Cerebellar cortex (tissue), 1 donor: ENCODE results near the gene LAPTM5.
"Not testable (repeated sequence)": the region's sequence is repeated elsewhere in the genome, so short reads cannot be mapped to it uniquely, and the experiment has no call there.

Experiments
- DNase-seq: peaks from one replicate; pipeline ENCODE4 v3.0.0-alpha.2; 2015; ENCODE audit warnings: low spot score

Gene LAPTM5

DNA sequence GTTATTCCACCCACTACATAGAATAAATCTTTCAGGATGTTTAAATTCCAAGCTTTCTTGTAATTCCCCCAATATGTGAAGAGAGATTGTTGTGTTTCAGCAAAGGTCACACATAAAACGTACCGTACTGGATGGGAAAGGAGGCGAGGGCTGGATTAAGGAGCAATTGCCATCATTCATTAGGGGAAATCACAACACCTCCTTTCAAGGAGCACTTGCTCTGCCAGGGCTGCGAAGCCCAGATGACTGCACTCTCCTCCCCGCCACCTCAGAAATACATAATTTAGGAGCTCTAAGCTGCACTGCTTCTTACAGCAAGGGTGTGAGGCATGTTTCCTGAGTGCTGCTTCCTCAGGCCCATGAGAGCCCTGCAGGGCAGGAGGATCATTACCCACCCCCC, 63.8 kb downstream of the LAPTM5 start:
- DNase-seq: no peak

DNA sequence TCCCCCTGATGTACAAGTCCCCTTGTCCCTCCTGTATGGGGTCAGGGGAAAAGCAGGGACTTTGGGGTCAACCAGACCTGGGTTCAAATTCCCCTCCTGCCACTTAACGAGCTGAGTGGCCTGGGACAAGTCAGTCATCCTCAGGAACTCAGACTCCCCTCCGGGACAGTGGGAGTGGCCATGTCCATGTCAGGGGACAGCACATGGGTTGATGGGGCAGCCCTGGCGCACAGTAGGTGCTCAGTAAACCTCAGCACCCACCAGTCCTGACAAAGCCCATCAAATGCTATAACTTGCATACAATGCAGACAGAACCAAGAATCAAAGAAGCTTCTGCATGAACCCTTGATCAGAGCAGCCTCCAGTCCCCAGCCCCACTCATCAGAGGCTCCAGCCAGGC, 64.2 kb downstream of the LAPTM5 start:
- DNase-seq: no peak

DNA sequence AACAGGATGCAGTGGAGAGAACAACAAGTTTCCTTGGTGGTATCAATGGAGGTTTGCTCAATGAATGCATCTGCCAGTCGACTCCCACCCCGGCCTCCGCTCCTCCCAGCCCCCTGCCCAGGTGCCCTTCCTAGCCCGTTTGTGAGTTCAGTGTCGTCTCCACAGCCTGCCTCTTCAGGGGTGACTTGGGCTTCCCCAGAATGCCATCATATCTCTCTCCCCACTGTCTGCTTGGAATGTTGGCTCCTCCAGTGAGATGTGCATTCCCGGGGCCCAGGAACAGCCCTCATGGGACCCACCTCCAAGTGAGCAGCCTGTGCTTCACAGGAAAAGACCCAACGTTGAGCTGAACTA, 64.6 kb downstream of the LAPTM5 start:
- no peak for DNase-seq

DNA sequence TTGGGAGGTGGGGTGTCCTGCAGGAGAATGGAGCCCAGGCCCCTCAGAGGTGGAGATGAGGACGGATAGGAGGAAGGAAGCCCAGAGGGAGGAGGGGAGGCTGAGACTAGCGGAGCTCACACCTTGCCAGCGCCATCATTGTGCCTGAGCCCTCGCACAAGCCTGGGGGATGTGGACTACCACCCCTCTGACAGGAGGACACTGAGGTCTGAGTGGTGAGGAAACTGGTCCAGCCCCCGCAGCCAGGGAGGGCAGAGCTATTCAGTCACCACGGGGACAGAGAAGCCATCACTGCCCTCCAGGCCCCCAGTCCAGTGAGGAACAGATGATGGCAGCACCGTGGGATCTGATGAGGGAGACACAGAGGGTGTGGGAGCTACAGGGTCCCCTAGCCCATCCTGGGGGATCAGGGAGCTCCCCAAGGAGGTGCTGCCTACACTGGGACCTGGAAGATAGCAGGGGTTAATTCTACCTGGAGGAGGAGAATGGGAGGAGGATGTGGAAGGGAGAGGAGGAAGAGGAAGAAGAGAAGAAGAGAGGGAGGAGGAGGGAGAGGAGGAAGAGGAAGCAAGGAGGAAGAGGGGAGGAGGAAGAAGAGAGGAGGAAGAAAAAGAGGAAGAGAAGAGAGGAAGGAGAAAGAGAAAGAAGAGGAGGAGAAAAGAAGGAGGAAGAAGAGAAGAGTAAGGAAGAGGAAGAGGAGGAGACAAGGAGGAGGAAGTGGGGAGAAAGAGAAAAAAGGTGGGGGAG, 65.2 kb downstream of the LAPTM5 start:
- DNase-seq: no peak

DNA sequence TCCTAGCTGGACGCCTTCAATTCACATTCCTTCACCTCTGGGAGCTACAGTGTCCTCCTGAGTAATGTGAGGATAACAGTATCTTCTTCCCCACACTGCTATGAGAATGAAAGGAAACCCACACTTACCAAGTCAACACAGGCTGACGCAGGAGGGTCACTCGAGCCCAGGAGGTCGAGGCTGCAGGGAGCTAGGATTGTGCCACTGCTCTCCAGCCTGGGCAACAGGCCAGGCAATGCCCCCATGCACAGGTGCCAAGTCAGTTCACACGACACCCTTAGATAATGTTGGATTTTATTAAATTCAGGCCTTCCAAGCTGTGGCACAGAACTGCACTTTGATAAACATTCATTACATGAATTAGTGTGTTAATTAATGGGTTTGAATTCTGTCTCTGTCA, 66.1 kb downstream of the LAPTM5 start:
- DNase-seq: no peak

DNA sequence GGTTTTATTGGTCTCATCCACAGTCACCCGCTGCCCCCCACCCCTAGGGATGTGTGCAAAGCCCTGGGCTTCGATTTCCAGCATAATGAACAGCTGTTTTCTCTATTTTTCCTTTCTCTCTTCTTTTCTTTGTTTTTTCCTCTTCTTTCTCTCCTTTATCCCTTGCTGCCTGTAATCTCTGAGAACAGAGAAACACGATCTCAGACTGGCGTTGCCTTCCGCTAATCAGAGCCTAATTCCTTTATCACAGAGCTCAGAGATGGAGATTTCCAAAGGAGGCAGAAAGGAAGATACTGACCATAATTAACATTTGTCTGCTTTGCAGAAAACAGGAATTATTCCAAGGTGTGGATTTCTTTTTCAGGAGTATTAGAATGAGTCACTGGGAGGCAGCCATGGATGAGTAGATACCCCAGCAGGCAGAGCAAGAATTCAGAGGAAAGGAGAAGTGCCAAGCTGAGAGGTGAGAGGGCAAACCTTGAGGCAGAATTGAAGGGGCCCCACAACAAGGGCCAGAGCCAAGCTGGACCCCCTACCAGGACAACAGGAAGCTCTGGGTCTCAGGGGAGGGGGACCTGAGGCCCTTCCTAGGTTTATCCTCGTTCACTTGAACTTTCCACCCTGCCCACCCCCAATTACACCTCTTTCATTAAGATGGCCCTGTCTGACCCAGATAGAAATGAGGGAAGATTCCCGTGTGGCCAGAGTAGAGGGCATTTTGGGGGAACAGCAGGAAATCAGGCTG, 67.5 kb downstream of the LAPTM5 start:
- no peak for DNase-seq

DNA sequence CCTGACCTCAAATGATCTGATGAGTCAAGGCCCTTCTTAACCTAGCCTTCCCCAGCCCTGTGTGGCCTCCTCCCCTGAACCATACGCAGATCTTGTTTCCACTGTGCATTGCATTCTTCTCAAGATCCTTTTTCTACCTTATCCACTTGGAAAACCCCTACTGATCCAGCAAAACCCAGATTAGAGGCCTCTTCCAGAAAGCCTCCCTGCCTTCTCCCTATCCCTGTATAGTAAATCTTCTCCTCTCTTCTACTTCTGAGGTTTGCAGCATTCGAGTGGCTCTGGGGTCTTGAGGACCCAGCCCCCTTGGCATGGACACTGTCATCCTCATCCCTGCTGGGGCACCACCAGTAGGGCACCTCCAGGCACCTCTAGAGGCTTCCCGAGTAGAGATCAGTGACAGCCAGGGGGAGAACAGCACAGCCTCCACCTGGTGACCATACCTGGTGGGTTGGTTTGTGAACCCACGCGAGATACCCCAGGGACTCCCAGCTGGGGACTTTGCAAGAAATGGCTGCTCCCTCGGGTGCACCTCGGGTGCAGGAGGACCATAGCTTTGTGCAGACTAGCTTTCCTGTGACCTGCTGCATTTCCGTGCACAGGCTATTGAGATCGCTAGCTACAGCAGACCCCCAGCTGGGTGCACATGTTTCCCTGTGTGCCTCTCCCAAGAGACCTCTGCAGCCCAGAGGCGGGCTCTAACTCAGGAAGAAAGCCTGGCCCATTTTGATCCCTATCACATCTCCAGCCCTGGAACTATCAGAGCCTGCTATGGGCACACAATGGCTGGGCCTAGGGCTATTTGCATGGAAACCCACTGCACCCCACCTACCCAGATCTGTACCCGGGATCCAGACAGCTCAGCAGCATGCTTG, 68.4 kb downstream of the LAPTM5 start:
- DNase-seq: no peak

DNA sequence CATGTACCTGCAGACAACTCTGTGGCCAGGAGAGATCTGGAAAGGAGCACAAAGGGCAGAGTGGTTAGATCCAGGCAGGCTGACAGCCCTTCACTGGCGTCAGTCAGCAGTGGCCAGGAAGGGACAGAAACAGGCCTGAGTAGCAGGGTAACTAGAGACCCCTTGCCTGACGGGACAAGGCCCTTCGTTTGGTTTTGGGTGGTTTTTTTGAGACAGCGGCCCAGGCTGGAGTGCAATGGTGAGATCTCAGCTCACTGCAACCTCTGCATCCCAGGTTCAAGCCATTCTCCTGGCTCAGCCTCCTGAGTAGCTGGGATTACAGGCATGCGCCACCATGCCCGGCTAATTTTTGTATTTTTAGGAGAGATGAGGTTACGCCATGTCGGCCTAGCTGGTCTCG, 69.1 kb downstream of the LAPTM5 start:
- not testable (repeated sequence) for DNase-seq

DNA sequence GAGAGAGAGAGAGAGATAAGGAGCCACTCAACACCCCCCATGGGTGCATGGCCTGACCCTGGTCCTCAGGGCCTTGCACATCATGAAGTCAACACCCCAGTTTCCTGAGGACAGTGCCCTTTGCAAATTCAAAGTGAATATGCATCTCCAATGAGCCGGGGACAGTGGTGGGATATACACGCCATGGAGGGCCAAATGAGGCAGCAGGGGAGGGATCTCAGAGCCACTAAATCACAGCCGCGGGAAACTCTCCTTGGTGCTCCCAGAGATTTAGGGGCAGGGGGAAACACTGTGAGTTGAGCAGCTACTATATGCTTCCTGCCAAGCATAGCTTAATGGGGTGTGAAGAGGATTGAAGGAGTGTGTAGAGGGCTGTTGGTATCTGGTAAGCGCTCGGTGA, 69.7 kb downstream of the LAPTM5 start:
- no peak for DNase-seq

DNA sequence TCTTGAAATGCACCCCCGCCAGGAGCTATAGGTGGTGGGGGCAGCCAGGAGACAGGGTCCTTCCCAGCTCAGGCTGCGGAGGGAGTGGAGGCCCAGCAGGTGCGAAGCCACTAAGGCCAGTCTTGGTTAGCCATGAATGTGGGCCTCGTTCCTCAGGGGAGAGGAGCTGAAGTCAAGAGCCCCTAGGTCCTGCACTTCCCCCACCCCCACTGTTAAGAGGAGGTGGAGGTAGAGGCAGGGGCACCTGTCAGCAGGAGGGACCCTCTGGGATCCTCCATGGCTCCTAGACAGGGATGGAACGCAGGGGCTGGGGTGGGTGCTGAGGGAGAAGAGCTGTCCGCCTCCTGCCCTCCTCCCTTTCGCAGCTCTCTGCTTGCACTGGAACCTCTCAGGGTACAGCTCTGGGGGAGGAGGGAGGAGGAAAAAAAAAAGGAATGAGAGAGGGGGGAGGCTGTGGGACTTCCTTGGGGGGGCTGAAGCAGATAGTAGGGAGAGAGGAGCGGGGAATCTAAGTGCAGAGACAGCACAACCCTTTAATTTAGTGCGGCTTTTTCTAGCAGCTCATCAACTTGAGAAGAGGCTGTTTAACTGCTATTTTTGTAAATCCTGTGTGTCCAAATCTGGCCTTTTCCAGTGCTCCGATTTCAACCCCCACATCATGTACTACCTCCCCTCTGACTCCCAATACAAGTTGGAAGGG, 71.2 kb downstream of the LAPTM5 start:
- no peak for DNase-seq

DNA sequence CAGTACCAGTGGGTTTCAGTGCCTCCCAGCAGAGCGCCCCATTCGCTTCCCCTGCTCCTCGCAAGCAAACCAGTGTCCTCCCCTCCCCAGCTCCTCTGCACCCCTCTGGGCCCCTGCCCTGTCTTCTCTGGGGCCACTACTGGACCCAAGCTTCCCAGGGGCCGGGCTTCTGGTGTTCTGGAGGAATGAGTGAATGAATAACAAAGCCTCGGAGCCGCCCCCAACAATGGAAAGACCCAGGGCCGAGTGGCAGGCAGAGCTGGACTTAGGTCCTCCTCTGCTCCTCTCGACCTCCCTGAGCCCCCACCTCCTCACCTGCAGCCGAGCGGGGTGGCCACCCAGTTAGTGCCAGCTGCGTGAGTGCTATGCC, 71.8 kb downstream of the LAPTM5 start:
- no peak for DNase-seq

DNA sequence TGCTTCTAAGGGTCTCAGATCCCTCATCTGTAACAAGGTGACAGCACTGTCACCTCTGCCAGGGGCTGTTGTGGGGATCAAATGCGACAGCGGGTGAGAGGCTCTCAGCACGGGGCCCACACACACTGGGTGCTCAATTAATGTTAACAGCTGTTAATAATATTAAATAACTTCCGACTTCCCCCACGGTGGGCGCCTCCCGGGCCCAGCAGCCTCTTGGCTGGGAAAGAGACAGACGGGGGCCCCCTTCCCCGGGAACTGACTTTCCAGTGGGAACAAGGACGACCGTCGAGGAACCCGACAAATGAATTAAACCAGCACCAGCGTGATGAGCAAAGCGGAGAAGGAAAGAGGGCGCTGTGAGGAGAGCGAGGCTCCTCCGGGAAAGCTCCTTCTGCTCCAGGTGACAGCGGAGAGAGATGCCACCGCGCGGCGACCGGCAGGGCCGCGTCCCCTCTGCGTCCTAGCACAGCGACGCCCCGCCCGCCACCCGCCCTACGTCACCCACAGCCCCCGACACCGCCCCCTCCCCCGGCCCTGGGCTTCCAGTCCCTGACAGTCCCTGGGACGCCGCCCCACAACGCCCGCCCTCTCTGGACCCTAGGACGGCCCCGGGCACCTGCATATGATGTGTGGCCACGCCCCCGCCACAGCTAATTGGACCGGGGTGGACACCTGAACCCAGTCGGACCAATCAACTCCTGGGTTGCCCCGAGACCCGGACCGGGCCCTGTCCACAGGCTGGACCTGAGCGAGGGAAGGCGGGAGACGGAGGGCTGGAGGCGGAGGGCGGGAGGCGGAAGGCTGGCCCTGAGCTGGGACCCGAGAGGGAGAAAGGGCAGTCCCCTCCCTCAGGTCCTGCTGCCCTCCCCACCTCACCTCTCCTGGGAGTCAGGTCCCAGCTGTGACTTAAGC, 72.4 kb downstream of the LAPTM5 start:
- peak; percentile 10 for DNase-seq

DNA sequence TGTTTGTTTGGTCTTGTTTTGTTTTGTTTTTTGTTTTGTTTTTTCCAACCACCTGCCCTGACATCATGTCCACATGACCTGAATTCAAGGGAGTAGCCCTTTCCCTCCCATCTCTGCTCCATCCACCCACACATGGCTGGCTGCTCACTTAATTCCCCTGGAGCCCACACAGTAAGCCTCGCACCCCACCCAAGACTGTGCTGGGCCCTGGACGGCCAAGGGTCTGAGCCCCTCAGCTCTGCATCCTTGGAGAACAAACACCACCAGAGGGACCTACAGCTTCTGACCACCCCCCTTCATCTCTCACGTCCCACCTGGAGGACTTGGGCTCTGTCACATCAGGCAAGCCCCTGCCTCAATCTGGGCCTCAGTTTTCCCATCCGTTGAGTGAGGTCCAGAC, 73.3 kb downstream of the LAPTM5 start:
- no peak for DNase-seq

DNA sequence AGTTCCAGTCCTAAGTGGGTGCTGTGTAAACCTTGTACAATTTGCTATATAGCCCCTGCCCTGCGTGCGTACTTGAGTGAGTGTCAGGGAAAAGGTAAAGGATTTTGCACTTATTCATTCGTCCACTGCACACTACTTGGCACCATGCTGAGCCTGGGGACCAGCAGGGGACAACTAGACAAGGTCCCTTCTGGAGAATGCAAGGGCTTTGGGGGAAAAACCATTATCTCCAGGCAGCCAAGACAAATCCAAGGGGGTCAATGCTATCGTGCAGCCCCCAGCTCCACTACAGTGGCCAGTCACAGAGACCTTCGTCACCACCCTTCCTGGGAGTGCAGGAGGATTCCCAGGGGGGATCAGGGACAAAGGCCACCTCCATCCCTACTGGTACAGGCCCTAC, 73.9 kb downstream of the LAPTM5 start:
- no peak for DNase-seq
